GM18873 (cell line): ENCODE data around the gene OLR1.
A peak's percentile ranks its signal among the peaks of the same experiment; 100 is the strongest.

Experiments used
- ATAC-seq: cut with Tn5 transposase; IDR thresholded peaks from one replicate; pipeline ENCODE4 v1.9.1; 2021; ENCODE audit warnings: mild to moderate bottlenecking, moderate library complexity, moderate number of reproducible peaks; ENCODE audit not compliant: unreplicated experiment, low FRiP score

OLR1 gene

DNA sequence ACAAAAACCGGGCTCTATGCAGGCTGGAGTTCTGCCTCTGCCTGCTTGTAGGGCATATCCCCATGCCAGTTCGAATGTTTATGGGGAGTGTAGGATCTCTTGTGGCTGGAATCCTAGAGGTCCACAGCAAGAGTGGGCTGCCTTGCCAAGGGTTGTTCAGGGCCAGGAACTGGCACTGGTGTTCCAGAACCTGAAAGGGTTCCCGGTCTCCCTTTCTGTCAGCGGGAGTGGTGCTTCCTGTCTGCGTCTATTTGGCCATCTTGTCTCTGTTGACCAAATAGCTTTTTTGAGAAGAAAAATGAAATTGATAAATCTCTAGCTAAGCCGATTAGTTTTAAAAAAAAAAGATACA lies 17.8 kb downstream of the OLR1 start:
- no peak for ATAC-seq

GRCh38 chr12:10153271-10154144 lies 18.4 kb downstream of the OLR1 start:
- ATAC-seq, result peak; percentile 53

DNA sequence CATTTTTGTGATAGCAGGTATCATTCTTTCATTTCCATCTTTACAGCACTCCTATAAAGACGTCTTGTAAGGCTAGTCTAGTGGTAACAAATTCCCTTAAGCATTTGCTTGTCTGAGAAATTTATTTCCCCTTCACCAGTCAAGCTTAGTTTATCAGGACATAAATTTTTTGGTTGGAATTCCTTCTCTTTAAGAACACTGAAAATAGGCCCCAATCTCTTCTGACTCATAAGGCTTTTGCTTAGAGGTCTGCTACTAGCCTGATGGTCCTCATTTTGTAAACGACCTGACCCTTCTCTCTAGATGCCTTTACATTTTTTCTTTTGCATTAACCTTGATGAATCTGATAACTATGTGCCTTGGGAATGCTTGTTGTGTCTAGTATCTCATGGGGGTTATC lies 20.3 kb downstream of the OLR1 start:
- no peak for ATAC-seq

GRCh38 chr12:10147714-10148403 lies 24.1 kb downstream of the OLR1 start:
- peak; percentile 72 for ATAC-seq

DNA sequence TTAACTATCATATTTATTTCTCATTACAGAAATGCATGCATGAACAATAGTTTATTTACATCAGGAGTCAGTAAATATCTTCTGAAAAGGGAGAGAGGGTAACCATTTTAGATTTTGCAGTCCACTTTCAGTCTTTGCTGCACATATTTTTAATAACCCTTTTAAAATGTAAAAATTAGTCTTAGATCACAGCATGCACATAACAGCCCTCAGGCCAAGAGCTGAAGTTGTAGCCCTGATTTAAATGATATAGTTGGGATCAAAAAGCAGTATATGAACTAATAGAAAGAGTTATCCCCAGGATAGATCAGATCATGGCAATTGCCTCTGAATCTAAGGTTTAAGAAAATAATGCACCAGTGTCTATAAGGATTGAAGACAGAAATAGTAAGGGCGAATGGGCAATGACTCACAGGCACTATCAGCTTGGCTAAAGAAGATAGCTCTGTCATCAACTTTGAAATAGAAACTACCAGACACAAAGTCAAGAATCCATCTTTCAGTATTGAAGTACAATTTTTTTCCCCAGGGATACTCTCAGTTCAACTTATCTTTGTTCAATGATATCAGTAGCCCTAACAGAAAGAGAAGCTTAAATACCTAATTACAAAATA lies 28.8 kb downstream of the OLR1 start:
- no peak for ATAC-seq

GRCh38 chr12:10140001-10140400 lies 31.9 kb downstream of the OLR1 start:
- no peak for ATAC-seq

- no peak for ATAC-seq
Observed at GRCh38 chr12:10136637-10137205, 35.2 kb downstream of the OLR1 start.

GRCh38 chr12:10135126-10135525 lies 36.8 kb downstream of the OLR1 start:
- no peak for ATAC-seq

DNA sequence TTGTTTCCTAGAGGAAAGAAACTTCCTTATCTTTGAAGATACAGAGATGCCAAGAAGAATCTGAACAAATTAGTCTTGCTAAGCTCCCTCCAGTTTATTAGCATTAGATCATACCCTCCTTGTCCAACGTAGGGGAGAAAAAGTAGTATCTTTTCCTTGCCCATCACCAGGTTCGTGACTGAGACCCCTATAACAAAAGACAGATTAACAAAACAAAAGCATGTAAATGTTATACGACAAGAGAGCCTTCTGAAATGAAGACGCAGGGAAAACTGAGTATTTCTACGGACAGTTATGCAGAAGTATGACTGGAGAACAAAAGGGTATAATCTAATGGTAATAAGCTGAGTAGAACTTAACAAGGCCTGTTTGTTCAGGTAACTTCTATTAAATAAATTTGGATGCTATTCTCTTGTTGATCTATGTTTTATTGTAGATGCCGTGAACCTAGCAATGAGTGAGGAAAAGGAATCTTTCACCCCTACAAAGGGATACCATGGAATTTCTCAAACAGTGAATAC lies 39.0 kb downstream of the OLR1 start:
- no peak for ATAC-seq

DNA sequence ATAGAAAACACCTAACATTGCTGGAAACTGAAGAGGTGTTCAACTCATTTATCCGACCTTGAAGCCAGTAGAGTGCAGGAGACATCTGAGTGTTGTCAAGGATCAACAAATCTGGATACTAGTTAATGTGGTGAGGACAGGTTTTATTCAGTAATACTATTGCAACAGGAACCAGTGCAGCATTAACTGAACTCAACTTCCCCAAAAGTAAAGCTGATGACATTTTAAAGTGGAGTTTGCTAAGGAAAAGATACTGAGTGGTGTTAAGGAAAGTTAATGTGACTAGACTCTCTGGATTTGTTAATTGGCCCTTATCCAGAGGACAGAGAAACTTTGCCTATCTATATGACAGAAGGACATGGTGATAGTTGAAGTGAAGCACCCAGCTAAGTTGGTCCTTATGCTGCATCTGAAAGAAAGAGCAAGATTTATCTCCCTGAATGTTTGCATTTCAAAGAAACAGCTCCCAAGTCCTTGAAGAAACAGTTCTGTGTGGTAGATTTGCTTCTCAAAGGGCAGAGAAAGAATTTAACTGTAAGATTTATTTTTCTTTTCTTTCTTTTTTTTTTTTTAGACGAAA lies 40.7 kb downstream of the OLR1 start:
- ATAC-seq, result no peak

- peak; percentile 63 for ATAC-seq
Observed at GRCh38 chr12:10130042-10130441, 41.9 kb downstream of the OLR1 start, which contains the start of gene CLEC7A. CLEC7A (minus strand) TSS chr12:10130199; CDS start chr12:10130082, 117 bp downstream.

GRCh38 chr12:10128687-10129086 lies 43.2 kb downstream of the OLR1 start:
- ATAC-seq, result no peak

DNA sequence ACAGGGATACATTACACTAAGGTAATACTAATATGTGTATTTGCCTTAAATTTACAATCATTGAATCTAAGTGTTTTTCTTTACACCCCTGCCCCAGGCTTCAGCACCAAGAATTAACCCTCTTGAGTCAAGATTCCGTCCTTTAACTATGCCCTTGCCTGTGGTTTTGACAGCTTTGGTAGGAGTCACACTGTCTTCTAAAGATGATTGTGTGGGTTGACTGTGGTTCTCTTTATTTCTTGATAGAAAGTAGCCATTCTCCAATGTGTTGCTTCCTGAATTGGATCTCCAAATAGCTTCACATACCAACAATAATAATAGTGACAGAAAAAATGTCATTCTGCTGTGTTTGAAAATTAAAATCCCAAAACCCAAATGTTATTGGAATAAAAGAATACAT lies 45.5 kb downstream of the OLR1 start:
- ATAC-seq, result no peak

- no peak for ATAC-seq
Observed at GRCh38 chr12:10122689-10123088, 49.2 kb downstream of the OLR1 start.

GRCh38 chr12:10121278-10121677 lies 50.7 kb downstream of the OLR1 start:
- ATAC-seq, result no peak

- no peak for ATAC-seq
Observed at GRCh38 chr12:10119066-10119465, 52.9 kb downstream of the OLR1 start.

GRCh38 chr12:10115890-10116289 lies 56.0 kb downstream of the OLR1 start:
- ATAC-seq, result no peak

DNA sequence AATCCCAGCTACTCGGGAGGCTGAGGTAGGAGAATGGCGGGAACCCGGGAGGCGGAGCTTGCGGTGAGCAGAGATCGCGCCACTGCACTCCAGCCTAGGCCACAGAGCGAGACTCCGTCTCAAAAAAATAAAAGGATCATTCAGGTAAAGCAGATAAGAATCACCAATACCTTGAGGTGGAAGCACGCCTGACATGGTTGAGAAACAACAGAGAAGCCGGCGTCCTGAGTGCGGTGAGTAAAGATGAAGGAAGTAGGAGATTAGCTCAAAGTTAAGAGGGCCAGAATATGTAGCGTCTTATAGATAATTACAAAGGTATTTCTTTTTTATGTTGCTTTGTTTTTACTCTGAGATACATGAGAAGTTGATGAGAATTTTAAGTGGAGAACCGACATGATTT lies 56.6 kb downstream of the OLR1 start:
- no peak for ATAC-seq

DNA sequence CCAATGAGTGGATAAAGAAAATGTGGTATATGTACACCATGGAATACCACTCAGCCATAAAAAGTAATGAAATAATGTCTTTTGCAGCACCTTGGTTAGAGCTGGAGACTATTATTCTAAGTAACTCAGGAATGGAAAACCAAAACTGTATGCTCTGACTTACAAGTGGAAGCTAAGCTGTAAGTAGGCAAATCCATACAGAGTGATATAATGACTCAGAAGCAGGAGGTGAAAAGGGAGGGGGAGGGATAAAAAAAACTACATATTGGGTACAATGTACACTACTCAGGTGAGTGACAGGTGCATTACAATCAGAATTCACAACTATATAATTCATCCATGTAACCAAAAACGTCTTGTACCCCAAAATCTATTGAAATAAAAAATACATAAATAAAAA lies 58.0 kb downstream of the OLR1 start:
- no peak for ATAC-seq

GRCh38 chr12:10113075-10113474 lies 58.9 kb downstream of the OLR1 start:
- no peak for ATAC-seq

GRCh38 chr12:10111451-10111850 lies 60.5 kb downstream of the OLR1 start:
- ATAC-seq, result no peak
